Ascending aorta (tissue), 2 donors: ENCODE measurements around the gene PHAX. TPM values are rescaled to one million over a fixed set of nuclear protein-coding genes. Genes with fewer than 3 reads are reported as not detected.

ENCODE experiments used
- DNase-seq, 2 donors: peaks; one replicate each; pipeline ENCODE4 v3.0.0-alpha.2; 2019; ENCODE audit warnings: low spot score in 2 of 2
- H3K27ac ChIP-seq, 2 donors: fragments of 200-600 bp; sonication (generic); one replicate each; pipeline ENCODE4 v1.5.1; 2016 to 2017; ENCODE audit warnings: mild to moderate bottlenecking in 1 of 2
- H3K27me3 ChIP-seq: fragments of 200-600 bp; sonication (generic); one replicate; pipeline ENCODE4 v1.5.1; 2017
- H3K36me3 ChIP-seq, 2 donors: fragments of 200-600 bp; sonication (generic); one replicate each; pipeline ENCODE4 v1.5.1; 2016
- H3K4me1 ChIP-seq, 2 donors: fragments of 200-600 bp; sonication (generic); one replicate each; pipeline ENCODE4 v1.5.1; 2016 to 2017; ENCODE audit warnings: mild to moderate bottlenecking in 1 of 2
- H3K4me3 ChIP-seq, 2 donors: fragments of 200-600 bp; sonication (generic); one replicate each; pipeline ENCODE4 v1.5.1; 2016 to 2017; ENCODE audit warnings: mild to moderate bottlenecking in 1 of 2
- H3K9me3 ChIP-seq, 2 donors: fragments of 200-600 bp; sonication (generic); one replicate each; pipeline ENCODE4 v1.5.1; 2016
- intact Hi-C: fragments of 100-400 bp; cut with DNase I; formaldehyde crosslinking; loops from one replicate; pipeline ENCODE4 v1.15.1; 2023
- total RNA-seq: library from RNA; depleted of rRNA; stranded (reverse); fragments of >200 nt; gene quantifications from one replicate; pipeline ENCODE4 v1.1.0, GENCODE V29; 2016
- TF ChIP-seq, protein P1 (sequence below), 3 experiments: fragments of 200-600 bp in 2 of 3; fragments of 450-650 bp in 1 of 3; sonication (generic) in 2 of 3; IDR thresholded peaks; one replicate each; pipeline ENCODE4 v1.5.1; 2016 to 2019; ENCODE audit warnings: antibody characterized with exemption in 3 of 3, mild to moderate bottlenecking in 1 of 3, moderate library complexity in 1 of 3

PHAX gene
- total RNA-seq, 1 donor from 2014 or later: 19.3 TPM

DNA sequence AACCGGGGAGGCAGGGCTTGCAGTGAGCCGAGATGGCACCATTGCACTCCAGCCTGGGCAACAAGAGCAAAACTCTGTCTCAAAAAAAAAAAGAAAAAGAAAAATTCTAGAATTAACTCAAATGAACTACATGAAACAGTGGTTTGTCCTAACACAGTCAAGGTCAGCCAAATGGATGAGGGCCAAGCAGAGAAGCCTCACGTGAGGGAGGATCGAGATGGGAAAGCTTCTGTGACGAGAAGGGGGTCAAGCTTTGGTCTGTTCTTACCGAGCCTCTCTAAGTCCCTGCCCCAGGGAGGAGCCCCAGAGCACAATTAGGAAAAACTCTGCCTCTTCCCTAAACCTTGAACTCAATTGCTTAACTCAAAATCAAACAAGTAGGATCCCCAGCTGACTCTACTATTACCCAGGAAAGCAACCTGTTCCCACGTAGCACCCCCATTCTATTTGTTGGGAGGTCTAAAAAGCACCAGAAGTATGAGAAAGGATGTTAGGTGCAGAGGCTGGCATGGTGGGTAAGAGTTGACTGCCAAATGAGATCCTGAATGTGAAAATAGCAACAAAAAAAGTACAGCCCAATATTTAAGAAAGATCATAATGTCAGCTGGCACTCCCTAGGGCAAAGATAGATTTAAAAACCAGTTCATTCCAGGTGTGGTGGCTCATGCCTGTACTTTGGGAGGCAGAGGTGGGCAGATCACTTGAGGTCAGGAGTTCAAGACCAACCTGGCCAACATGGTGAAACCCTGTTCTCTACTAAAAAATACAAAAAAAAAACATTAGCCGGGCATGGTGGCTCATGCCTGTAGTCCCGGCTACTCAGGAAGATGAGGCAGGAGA is 13.0 kb upstream of the PHAX start:
- Histone ChIP-seq H3K9me3 (no peaks in the 10 kb centered on the region), H3K36me3 (peaks cover 41 to 64% of the 10 kb centered on the region in 2 donors), H3K4me3 (no peak overlapping the region), H3K4me1 (no peaks in the 10 kb centered on the region), H3K27ac (no peak overlapping the region), H3K27me3 (no peaks in the 10 kb centered on the region)
- TF ChIP-seq, protein P1, sequence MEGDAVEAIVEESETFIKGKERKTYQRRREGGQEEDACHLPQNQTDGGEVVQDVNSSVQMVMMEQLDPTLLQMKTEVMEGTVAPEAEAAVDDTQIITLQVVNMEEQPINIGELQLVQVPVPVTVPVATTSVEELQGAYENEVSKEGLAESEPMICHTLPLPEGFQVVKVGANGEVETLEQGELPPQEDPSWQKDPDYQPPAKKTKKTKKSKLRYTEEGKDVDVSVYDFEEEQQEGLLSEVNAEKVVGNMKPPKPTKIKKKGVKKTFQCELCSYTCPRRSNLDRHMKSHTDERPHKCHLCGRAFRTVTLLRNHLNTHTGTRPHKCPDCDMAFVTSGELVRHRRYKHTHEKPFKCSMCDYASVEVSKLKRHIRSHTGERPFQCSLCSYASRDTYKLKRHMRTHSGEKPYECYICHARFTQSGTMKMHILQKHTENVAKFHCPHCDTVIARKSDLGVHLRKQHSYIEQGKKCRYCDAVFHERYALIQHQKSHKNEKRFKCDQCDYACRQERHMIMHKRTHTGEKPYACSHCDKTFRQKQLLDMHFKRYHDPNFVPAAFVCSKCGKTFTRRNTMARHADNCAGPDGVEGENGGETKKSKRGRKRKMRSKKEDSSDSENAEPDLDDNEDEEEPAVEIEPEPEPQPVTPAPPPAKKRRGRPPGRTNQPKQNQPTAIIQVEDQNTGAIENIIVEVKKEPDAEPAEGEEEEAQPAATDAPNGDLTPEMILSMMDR (IDR thresholded peaks at IDR 0.05): no peak
- intact Hi-C loops: no loop called here
- DNase-seq: no peak

DNA sequence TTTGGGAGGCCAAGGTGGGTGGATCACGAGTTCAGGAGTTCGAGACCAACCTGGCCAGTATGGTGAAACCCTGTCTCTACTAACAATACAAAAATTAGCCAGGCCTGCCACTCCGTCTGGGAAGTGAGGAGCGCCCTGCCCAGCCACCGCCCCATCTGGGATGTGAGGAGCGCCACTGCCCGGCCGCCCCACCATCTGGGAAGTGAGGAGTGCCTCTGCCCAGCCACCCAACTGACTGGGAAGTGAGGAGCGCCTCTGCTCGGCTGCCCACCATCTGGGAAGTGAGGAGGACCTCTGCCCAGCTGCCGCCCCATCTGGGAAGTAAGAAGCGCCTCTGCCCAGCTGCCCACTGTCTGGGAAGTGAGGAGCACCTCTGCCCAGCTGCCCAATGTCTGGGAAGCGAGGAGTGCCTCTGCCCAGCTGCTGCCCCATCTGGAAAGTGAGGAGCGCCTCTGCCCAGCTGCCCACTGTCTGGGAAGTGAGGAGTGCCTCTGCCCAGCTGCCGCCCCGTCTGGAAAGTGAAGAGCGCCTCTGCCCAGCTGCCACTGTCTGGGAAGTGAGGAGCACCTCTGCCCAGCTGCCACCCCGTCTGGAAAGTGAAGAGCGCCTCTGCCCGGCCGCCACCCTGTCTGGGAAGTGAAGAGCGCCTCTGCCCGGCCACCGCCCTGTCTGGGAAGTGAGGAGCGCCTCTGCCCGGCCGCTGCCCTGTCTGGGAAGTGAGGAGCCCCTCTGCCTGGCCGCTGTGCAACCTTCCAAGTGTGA is 11.0 kb upstream of the PHAX start:
- no peak overlapping the region for H3K27ac ChIP-seq
- intact Hi-C loops: no loop called here
- H3K27me3 ChIP-seq: no peaks in the 10 kb centered on the region
- H3K9me3 ChIP-seq: no peaks in the 10 kb centered on the region
- no peak for DNase-seq
- H3K4me1 ChIP-seq: peaks cover 4% of the 10 kb centered on the region in 2 donors
- TF ChIP-seq, protein P1 (IDR thresholded peaks at IDR 0.05): no peak
- H3K4me3 ChIP-seq: no peak overlapping the region
- peaks cover 25 to 48% of the 10 kb centered on the region in 2 donors for H3K36me3 ChIP-seq

DNA sequence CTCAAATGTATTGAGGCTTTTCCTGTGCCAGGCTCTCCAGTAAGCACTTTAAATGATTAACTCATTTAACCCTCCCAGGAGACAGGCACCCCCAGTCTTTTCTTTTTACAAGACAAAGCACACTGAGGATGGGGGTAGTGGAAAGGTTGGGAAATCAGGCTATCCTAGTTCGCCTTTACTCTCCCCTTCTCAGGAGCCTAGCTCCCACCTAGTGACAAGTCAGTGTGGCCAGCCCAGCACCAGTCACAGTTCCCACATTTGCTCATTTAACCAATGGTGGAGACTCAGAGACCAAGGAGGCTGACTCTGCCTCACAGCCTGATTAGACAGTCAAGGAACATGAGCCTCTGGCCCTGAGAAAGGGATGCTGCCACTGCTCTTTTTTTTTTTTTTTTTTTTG is 9.2 kb upstream of the PHAX start:
- Histone ChIP-seq H3K36me3 (peaks cover 15 to 34% of the 10 kb centered on the region in 2 donors), H3K27me3 (no peaks in the 10 kb centered on the region), H3K4me3 (no peak overlapping the region), H3K27ac (no peak overlapping the region), H3K9me3 (no peaks in the 10 kb centered on the region), H3K4me1 (peaks cover 4% of the 10 kb centered on the region in 2 donors)
- no peak for DNase-seq
- TF ChIP-seq, protein P1 (IDR thresholded peaks at IDR 0.05): no peak
- intact Hi-C loops: no loop called here

DNA sequence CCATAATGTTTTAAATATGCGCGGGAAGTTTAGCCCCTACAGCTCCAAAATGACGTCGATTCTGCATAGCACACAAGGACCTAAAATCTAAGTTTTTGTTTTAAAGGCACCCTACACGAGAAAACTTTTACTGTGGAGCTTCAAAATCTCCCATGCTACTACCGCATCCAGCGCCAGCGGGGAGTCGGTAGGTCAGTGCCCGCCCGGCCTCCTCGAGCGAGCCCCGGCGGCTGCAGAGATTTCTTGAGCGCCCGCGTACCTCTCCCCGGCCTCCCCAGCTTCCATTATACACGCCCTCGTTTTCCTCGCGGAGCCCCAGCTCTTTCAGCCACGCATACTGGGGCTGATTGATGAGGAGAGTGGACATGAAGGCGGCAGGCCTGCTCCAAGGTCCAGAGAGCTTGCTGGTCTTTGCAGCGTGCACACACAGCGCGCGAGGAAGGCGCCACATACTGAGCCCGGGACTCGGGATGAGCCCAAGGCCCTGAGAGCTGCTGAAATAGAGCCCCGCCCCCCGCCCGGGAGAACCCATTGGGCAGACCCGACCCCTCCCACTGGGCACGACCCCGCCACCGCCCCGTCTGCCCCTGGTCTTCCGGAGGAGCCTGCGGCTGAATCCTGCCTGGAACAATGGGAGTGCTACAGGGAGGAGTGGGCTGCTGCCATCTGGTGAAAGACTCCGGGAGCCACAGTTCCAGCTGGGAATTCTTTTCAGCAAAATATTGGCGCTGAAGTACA is 5.8 kb upstream of the PHAX start, which contains the start of gene ALDH7A1:
Gene ALDH7A1 (minus strand): TSS at position 472 of the 738 bp plus-strand sequence. CDS start 21 bp downstream, at position 451.
- Histone ChIP-seq H3K36me3 (peaks cover 4 to 21% of the 10 kb centered on the region in 2 donors), H3K4me1 (peaks cover 4% of the 10 kb centered on the region in 2 donors), H3K4me3 (peak within 1 kb of the TSS; percentile 67 to 88), H3K9me3 (no peaks in the 10 kb centered on the region), H3K27ac (peak within 1 kb of the TSS; percentile 53 to 82), H3K27me3 (no peaks in the 10 kb centered on the region)
- DNase-seq: peak; percentile 48 to 93
- TF ChIP-seq, protein P1 (IDR thresholded peaks at IDR 0.05): peak in 2 of 3 experiments; percentile 41 to 50
- intact Hi-C loops: loop anchor here (5.0 kb wide), 1 partner anchor 182 kb away; the partner anchor contains the start of gene LMNB1

DNA sequence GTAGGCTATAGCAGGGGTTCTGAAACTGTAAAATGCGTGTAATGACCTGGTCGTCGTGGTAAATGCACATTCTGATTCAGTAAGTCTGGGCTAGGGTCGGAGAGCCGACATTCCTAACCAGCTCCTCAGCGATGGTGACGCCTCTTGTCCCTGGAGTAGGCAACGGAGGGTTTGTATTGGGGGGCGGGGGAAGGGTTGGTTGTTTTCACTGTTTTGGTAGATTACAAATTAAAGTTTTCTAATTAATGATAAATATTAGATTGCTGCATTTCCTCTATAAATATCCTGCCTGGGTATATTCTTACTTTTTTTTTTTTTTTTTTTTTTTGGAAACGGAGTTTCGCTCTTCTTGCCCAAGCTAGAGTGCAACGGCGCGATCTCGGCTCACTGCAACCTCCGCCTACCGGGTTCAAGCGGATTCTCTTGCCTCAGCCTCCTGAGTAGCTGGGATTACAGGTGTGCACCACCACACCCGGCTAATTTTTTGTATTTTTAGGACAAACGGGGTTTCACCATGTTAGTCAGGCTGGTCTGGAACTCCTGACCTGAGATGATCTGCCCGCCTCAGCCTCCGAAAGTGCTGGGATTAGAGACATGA is 5.2 kb upstream of the PHAX start:
- Histone ChIP-seq H3K4me3 (peak overlapping the region; percentile 67 to 88), H3K9me3 (no peaks in the 10 kb centered on the region), H3K4me1 (peaks cover 4% of the 10 kb centered on the region in 2 donors), H3K27ac (peak overlapping the region; percentile 53 to 82), H3K27me3 (no peaks in the 10 kb centered on the region), H3K36me3 (peaks cover 4 to 15% of the 10 kb centered on the region in 2 donors)
- no peak for DNase-seq
- TF ChIP-seq, protein P1 (IDR thresholded peaks at IDR 0.05): no peak
- intact Hi-C loops: loop anchor here (5.0 kb wide), 1 partner anchor 182 kb away; the partner anchor contains the start of gene LMNB1
